SH-SY5Y (cell line): Measurements from ENCODE around the gene HEXD.

Source experiments
- GATA2 ChIP-seq: IDR thresholded peaks from 2 replicates; pipeline ENCODE4 v1.6.1; 2011; ENCODE audit warnings: mild to moderate bottlenecking, low read depth, low read length
- GATA3 ChIP-seq: IDR thresholded peaks from 2 replicates; pipeline ENCODE4 v1.6.1; 2011; ENCODE audit warnings: low read depth, mild to moderate bottlenecking, low read length, moderate library complexity

DNA sequence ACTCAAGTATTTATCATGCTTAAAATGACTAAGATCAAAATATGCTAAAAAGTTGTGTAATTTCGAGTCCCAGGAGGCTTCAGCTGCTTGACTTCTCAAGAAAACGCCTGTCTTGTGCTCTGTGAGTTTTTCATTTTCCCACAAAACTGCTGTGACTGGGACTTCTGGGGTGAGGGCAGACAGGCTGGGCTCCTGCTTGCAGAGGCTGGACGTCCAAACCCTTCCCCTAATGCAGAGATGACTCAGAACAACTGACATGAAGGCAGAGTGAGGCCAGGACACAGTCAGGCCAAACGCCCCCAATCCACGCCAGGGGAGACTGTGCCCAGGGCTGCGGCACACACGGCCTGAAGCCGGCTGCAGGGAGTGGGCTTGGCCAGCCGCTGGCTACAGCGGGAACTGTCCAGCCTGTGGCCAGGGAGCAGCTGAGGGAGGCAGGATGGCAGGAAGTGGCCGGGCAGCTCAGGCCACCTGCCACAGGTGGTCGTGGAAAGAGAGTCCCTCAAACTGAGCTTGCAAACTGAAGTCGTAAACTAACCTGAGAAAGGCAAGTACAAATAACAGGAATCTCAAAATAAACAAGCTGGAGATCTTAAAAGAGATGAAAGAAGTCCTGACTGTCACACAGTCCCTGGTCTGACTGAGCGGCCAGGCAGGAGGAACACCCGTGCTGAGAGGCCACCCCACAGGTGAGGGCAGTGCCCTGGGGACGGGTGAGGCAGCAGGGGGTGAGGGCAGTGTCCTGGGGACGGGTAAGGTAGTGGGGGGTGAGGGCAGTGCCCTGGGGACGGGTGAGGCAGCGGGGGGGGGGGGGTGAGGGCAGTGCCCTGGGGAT is 21.3 kb upstream of the HEXD start:
- TF ChIP-seq GATA3 (no peak), GATA2 (no peak)
